Measurements from ENCODE around the gene KLHDC4.

The KLHDC4 gene

DNA sequence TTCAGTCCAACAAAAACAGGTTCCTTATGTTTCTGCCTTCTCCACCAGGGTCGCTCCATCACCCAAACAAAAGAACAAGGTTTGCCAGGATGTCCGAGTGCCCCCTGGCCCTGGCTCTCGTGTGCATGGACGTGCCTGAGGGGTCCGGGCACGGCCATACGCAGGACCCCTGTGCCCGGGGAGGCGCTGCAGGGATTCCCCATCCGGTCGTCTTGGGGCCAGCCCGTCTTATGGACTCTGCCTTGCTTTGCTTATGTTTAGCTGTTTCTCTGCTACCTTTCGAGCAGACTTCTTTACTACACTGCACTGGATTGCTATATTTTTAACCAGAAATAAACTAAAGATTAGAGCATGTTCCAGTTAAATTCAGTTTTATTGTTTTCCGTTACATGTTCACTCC lies 68.0 kb downstream of the KLHDC4 start:
- TF ChIP-seq, protein P1, sequence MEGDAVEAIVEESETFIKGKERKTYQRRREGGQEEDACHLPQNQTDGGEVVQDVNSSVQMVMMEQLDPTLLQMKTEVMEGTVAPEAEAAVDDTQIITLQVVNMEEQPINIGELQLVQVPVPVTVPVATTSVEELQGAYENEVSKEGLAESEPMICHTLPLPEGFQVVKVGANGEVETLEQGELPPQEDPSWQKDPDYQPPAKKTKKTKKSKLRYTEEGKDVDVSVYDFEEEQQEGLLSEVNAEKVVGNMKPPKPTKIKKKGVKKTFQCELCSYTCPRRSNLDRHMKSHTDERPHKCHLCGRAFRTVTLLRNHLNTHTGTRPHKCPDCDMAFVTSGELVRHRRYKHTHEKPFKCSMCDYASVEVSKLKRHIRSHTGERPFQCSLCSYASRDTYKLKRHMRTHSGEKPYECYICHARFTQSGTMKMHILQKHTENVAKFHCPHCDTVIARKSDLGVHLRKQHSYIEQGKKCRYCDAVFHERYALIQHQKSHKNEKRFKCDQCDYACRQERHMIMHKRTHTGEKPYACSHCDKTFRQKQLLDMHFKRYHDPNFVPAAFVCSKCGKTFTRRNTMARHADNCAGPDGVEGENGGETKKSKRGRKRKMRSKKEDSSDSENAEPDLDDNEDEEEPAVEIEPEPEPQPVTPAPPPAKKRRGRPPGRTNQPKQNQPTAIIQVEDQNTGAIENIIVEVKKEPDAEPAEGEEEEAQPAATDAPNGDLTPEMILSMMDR (IDR thresholded peaks at IDR 0.05; ENCODE audit: insufficient read depth, low read depth, low read length, missing control alignments), result no peak
- DNase-seq (ENCODE audit: low read depth), result no peak
- no peak overlapping the region for H3K4me3 ChIP-seq (ENCODE audit: low read depth, low read length)

DNA sequence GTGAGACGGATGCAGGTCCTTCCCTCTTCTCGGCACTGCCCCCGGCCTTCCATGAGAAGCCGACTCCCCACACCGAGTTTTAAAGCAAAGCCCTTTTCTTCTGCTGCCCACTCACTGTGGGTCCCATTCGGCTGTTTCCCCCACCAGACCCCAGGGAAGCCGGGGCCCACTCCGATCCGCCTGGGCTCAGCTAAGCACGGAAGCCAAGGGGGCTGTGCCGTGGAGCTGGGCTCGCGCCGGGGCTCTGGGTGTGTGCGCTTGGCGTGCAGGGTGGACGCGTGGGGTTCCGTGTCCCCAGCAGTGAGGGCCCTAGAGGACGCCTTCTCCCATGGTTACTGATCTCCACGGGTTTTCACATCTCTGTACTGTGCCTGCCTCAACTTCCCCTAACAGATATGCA lies 68.5 kb downstream of the KLHDC4 start:
- TF ChIP-seq, protein P1 (IDR thresholded peaks at IDR 0.05; ENCODE audit: insufficient read depth, low read depth, low read length, missing control alignments), result no peak
- no peak overlapping the region for H3K4me3 ChIP-seq (ENCODE audit: low read depth, low read length)
- DNase-seq (ENCODE audit: low read depth), result no peak

DNA sequence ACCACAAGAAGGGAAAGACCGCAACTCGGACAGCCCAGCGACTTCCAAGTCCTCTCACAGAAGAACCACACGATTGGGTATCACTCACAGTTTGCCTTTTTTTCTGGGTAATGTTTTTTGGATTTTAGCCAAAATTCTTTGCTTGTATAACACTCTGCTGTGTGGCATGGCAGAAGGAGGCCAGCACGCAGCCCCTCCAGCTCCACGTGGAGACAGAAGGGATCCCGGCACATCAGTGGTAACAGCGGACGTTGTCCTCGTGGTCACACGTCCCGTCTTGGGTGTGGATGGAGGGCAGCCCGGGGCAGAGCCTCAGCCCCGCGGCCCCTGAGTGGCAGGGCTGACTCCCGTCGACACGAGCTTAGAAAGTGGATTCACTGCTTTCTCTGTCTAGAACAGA lies 69.1 kb downstream of the KLHDC4 start:
- no peak for DNase-seq (ENCODE audit: low read depth)
- TF ChIP-seq, protein P1 (IDR thresholded peaks at IDR 0.05; ENCODE audit: insufficient read depth, low read depth, low read length, missing control alignments), result no peak
- no peak overlapping the region for H3K4me3 ChIP-seq (ENCODE audit: low read depth, low read length)

DNA sequence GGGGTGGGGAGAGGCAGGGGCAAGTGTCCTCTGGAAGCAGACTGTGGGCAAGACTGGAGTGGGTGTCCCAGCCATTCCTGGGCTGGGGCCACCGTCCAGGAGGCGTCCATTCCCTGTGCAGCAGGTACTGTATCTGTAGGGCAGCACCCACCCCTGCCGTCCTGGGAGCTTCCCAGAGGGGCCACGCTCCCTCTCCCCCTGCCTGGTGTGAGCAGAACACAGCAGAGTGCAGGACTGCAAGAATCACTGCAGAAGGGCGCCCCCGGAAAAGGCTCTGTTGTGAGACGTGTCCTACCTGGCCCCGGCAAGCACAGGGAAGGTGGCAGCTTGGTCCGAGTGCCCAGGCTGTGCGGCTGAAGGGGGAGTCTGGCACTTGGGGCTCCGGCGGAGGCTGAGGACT lies 70.3 kb downstream of the KLHDC4 start:
- TF ChIP-seq, protein P1 (IDR thresholded peaks at IDR 0.05; ENCODE audit: insufficient read depth, low read depth, low read length, missing control alignments), result no peak
- no peak overlapping the region for H3K4me3 ChIP-seq (ENCODE audit: low read depth, low read length)
- DNase-seq (ENCODE audit: low read depth), result no peak

DNA sequence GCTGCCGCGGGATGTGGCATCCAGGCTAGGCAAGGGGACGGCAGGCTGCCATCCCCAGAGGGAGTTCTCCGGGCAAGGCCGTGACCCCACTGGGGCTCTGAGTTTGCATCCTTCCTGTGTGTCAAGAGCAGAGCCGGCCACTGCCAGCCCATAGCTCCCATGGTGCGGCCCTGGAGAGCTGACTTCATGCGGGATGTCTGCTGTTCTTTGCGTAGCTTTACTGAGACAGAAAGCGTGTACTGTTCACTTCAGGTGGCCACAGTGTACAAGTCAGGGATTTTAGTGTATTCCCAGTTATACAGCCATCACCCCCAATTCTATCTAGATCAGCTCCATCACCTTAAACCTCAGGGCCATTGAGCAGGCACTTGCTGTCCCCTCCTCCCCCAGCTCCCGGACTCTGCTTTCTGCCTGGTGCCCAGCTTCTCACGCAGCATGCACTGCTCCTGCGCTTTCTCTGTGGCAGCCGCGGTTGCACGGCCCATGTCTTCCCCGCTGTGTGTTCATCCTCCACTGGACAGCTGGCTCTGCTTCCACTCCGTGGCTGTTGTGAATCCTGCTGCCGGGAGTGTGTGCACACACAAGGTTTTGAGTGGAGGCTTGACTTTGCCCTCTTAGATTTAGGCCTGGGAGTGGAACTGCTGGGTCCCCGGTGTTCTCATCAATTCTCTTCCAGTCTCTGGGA lies 71.2 kb downstream of the KLHDC4 start:
- no peak for DNase-seq (ENCODE audit: low read depth)

DNA sequence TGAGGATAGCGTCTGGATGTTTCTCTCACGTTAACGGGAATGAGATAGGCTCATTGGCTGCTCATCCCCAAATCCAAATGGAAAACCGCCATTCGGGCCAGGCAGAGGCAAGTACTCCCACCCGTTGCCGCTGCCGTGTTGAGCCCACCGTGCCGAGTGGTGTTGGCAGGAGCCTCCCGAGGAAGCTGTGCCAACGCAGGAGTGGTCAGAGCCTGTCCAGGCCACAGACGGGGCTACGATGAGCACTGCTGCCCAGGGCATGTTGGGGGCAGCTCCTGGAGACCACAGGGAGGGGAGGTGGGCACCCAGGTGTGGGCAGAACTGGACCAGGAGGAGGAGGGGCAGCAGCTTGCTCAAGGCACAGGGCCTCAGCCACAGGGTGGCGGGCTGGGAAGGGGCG lies 72.0 kb downstream of the KLHDC4 start:
- no peak for DNase-seq (ENCODE audit: low read depth)
- H3K4me3 ChIP-seq (ENCODE audit: low read depth, low read length), result no peak overlapping the region
- TF ChIP-seq, protein P1 (IDR thresholded peaks at IDR 0.05; ENCODE audit: insufficient read depth, low read depth, low read length, missing control alignments), result no peak

More for the DNA sequence above, 71.2 kb downstream of the KLHDC4 start:
- TF ChIP-seq, protein P1 (IDR thresholded peaks at IDR 0.05; ENCODE audit: insufficient read depth, low read depth, low read length, missing control alignments), result no peak
- H3K4me3 ChIP-seq (ENCODE audit: low read depth, low read length), result no peak overlapping the region

DNA sequence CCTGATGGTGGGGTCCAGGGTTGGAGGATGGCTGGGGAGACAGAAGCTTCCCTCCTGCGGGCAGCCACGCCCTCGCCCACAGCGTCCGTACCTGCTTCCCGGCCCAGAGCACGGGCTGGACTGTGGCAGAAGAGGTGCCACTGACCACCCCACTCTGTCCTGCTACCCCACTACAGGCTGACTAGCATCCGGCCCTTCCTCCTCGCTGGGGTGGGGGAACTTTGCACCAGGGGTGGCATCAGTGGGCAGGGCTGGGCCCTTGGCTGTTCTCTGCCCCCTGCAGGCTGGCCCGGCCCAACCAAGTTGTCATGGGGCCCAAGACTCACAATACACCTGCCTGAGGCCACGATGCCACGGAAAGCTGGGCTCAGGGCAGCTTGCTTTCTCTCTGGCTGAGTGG lies 73.0 kb downstream of the KLHDC4 start:
- DNase-seq (ENCODE audit: low read depth), result no peak
- TF ChIP-seq, protein P1 (IDR thresholded peaks at IDR 0.05; ENCODE audit: insufficient read depth, low read depth, low read length, missing control alignments), result no peak
- no peak overlapping the region for H3K4me3 ChIP-seq (ENCODE audit: low read depth, low read length)

Data from GM12865 (cell line).